Measurements from ENCODE around the gene EHHADH. TPM values are rescaled to one million over a fixed set of nuclear protein-coding genes. Genes with fewer than 3 reads are reported as not detected.

EHHADH gene
- total RNA-seq: 1.5 and 1.6 TPM in 2 replicates

GRCh38 chr3:185253645-185254410, at the start of gene EHHADH:
Gene EHHADH, minus strand, starts transcription at chr3:185254049. Its CDS starts 27 bp downstream, at chr3:185254022.

DNA sequence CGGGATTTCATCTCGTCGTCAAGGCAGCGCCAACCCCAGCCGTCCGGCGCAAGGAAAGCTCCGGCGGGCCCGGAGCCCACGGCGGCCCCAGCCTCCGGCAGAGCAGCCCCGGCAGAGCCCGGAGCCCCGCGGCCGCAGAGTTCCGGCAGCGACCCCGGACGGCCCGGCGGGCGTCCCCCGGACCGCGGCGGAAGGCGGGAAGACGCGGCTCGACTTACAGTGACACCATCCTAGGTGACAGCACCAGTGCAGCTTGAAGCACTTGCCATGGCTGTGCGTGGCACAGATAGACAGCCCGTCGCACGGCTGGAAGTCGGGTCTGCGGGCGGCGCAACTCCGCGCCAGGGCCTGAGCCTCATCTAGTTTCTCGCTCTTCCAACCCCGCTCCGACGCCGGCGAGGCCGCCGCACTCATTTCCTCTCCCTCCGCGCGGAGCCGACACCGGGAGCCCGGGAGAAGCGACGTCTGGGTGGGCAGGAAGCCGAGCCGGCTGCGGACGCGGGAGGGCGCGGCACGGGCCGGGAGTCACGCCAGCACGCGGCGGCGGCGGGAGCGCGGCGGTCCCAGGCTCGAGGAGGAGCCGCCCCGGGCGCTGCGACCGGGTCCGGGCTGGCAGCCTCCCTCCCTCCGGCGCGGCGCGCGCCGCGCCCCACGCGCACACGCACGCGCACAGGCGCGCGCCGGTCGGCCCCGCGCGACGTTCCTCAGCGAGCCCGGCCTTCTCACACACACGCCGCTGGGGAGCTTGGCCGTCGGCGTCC, 101.3 kb downstream of the EHHADH start, which contains the start of gene C3orf70:
C3orf70 (minus strand) TSS at position 651 of the 761 bp plus-strand sequence; CDS start at position 414, 237 bp downstream.

Small RNA genes within 50 kb of the gene (small RNA-seq; reads per million reads assigned to genes)
- not detected for gene MIR5588

Other genes with a start within 250 kb of the EHHADH start
- gene C3orf70, start 101.0 kb downstream of the EHHADH start, total RNA-seq: 0.33 and 0.67 TPM in 2 replicates
- 13.4 and 15.4 TPM in 2 replicates for gene MAP3K13, start 109.1 kb upstream of the EHHADH start, total RNA-seq
- 12.7 and 13.7 TPM in 2 replicates for gene TMEM41A, start 245.0 kb upstream of the EHHADH start, total RNA-seq

Data from vein endothelial cell (primary cell).